H1 (cell line): ENCODE results near the gene MT1H. TPM values are rescaled to one million over a fixed set of nuclear protein-coding genes. Genes with fewer than 3 reads are reported as not detected.

Experiments
- CTCF ChIA-PET: fragments of 300-600 bp; sonication (Branson Sonifier 250); formaldehyde crosslinking; loops from one replicate; lab custom pipeline; 2021; ENCODE audit not compliant: partially characterized antibody; lab: Charles Lee
- POLR2A ChIA-PET: fragments of 300-600 bp; sonication (Branson Sonifier 250); formaldehyde crosslinking; loops from one replicate; lab custom pipeline; 2021; ENCODE audit warnings: inconsistent platforms; ENCODE audit not compliant: partially characterized antibody; lab: Charles Lee
- DNase-seq, 2 experiments: peaks; one replicate each; pipeline versions ENCODE4 v3.0.0 to v3.0.0-alpha.2; 2010 to 2022; ENCODE audit warnings: low spot score in 2 of 2, low read depth in 1 of 2, mixed read lengths in 1 of 2
- FAIRE-seq: peaks from 2 replicates; lab custom pipeline; 2011; peaks lifted over from hg19 to GRCh38; lab: Jason Lieb, UNC
- H2AFZ ChIP-seq: 2 replicates; pipeline ENCODE4 v1.8.1; 2012; ENCODE audit warnings: low read length, inconsistent platforms
- H2AK5ac ChIP-seq: 2 replicates; pipeline ENCODE4 v1.6.1; 2013; ENCODE audit warnings: low read depth, low read length
- H2BK120ac ChIP-seq: replicated peaks from 2 replicates; pipeline ENCODE3; 2013; ENCODE audit warnings: low read depth, low read length, inconsistent platforms
- H2BK12ac ChIP-seq: 2 replicates; pipeline ENCODE4 v1.6.1; 2013; ENCODE audit warnings: low read depth, low read length
- H2BK15ac ChIP-seq: 2 replicates; pipeline ENCODE4 v1.6.1; 2013; ENCODE audit warnings: low read length
- H2BK20ac ChIP-seq: 2 replicates; pipeline ENCODE4 v1.6.1; 2013; ENCODE audit warnings: low read length
- H2BK5ac ChIP-seq: 2 replicates; pipeline ENCODE4 v1.6.1; 2013; ENCODE audit warnings: low read depth, low read length
- H3K14ac ChIP-seq: 2 replicates; pipeline ENCODE4 v1.6.1; 2013; ENCODE audit warnings: inconsistent platforms; ENCODE audit not compliant: insufficient read length
- H3K18ac ChIP-seq: 2 replicates; pipeline ENCODE4 v1.6.1; 2013; ENCODE audit warnings: low read length; ENCODE audit errors: extremely low read depth
- H3K23ac ChIP-seq: 2 replicates; pipeline ENCODE4 v1.6.1; 2013; ENCODE audit warnings: inconsistent platforms; ENCODE audit not compliant: insufficient read length
- H3K23me2 ChIP-seq: 2 replicates; pipeline ENCODE4 v1.6.1; 2013; ENCODE audit warnings: low read depth, low read length
- H3K27ac ChIP-seq: 2 replicates; pipeline ENCODE4 v1.6.1; 2011; ENCODE audit warnings: low read depth, low read length, inconsistent platforms
- H3K27me3 ChIP-seq, 4 experiments: replicated peaks in 1 of 4; 1 replicate in 1 of 4; 2 replicates in 3 of 4; pipeline versions ENCODE4 v1.6.1 to v1.8.1; 2011 to 2013; ENCODE audit warnings: low read length in 3 of 4, mild to moderate bottlenecking in 3 of 4, inconsistent platforms in 2 of 4, mixed read lengths in 2 of 4, moderate library complexity in 1 of 4; ENCODE audit not compliant: control insufficient read depth in 3 of 4, insufficient read depth in 3 of 4; ENCODE audit errors: extremely low read depth in 1 of 4
- H3K36me3 ChIP-seq, 4 experiments: 2 replicates each; pipeline versions ENCODE4 v1.6.1 to v1.8.1; 2011 to 2013; ENCODE audit warnings: mild to moderate bottlenecking in 4 of 4, low read length in 3 of 4, moderate library complexity in 2 of 4, control low read depth in 1 of 4, inconsistent platforms in 1 of 4; ENCODE audit not compliant: insufficient read depth in 4 of 4, control insufficient read depth in 2 of 4
- H3K4ac ChIP-seq: replicated peaks from 2 replicates; pipeline ENCODE3; 2013; ENCODE audit warnings: low read length, low read depth, mixed read lengths, inconsistent platforms; ENCODE audit not compliant: insufficient read length
- H3K4me1 ChIP-seq, 4 experiments: replicated peaks in 1 of 4; 1 replicate in 1 of 4; 2 replicates in 3 of 4; pipeline versions ENCODE4 v1.6.1 to v1.8.1; 2011 to 2013; ENCODE audit warnings: low read length in 3 of 4, inconsistent platforms in 2 of 4, mixed read lengths in 1 of 4; ENCODE audit not compliant: insufficient read depth in 4 of 4, control insufficient read depth in 3 of 4
- H3K4me2 ChIP-seq, 2 experiments: 2 replicates each; pipeline versions ENCODE4 v1.6.1 to v1.8.1; 2011 to 2013; ENCODE audit warnings: low read depth in 2 of 2, low read length in 2 of 2, control low read depth in 1 of 2, inconsistent platforms in 1 of 2, mild to moderate bottlenecking in 1 of 2; ENCODE audit not compliant: insufficient read depth in 1 of 2
- H3K4me3 ChIP-seq, 4 experiments: fragments of 200-600, 300-600 bp in 1 of 4; sonication (generic), shearing (Covaris generic), sonication (Bioruptor Twin) in 1 of 4; 2 replicates each; pipeline versions ENCODE4 v1.5.1 to v1.8.1; 2011 to 2016; ENCODE audit warnings: low read length in 4 of 4, low read depth in 3 of 4, control low read depth in 2 of 4, inconsistent platforms in 2 of 4, mild to moderate bottlenecking in 2 of 4, mixed read lengths in 1 of 4, moderate library complexity in 1 of 4; ENCODE audit not compliant: insufficient read depth in 2 of 4; ENCODE audit errors: extremely low read depth in 1 of 4
- H3K56ac ChIP-seq: replicated peaks from 2 replicates; pipeline ENCODE3; 2013; ENCODE audit warnings: low read depth, mild to moderate bottlenecking, mixed read lengths, low read length, inconsistent platforms; ENCODE audit not compliant: insufficient read length
- H3K79me1 ChIP-seq: 2 replicates; pipeline ENCODE4 v1.6.1; 2013; ENCODE audit warnings: low read depth, low read length, control low read depth
- H3K79me2 ChIP-seq, 2 experiments: 2 replicates each; pipeline versions ENCODE4 v1.6.1 to v1.8.1; 2012 to 2013; ENCODE audit warnings: low read length in 2 of 2, mild to moderate bottlenecking in 2 of 2, inconsistent platforms in 1 of 2; ENCODE audit not compliant: insufficient read depth in 2 of 2, control insufficient read depth in 1 of 2
- H3K9ac ChIP-seq, 4 experiments: replicated peaks in 1 of 4; 1 replicate in 1 of 4; 2 replicates in 3 of 4; pipeline versions ENCODE4 v1.6.1 to v1.8.1; 2011 to 2013; ENCODE audit warnings: low read depth in 3 of 4, low read length in 3 of 4, control low read depth in 2 of 4, mild to moderate bottlenecking in 2 of 4, moderate library complexity in 2 of 4, inconsistent platforms in 1 of 4; ENCODE audit errors: extremely low read depth in 1 of 4
- H3K9me3 ChIP-seq, 2 experiments: 2 replicates each; pipeline versions ENCODE4 v1.6.1 to v1.8.1; 2012 to 2013; ENCODE audit warnings: mild to moderate bottlenecking in 2 of 2, moderate library complexity in 2 of 2, control low read depth in 1 of 2, inconsistent platforms in 1 of 2, low read depth in 1 of 2, low read length in 1 of 2, mixed read lengths in 1 of 2; ENCODE audit not compliant: insufficient read depth in 2 of 2
- H4K20me1 ChIP-seq, 2 experiments: replicated peaks in 1 of 2; 2 replicates each; pipeline versions ENCODE3 to v1.8.1; 2011 to 2013; ENCODE audit warnings: inconsistent platforms in 2 of 2, low read length in 2 of 2, mild to moderate bottlenecking in 1 of 2; ENCODE audit not compliant: insufficient read depth in 2 of 2, control insufficient read depth in 1 of 2
- H4K5ac ChIP-seq: 2 replicates; pipeline ENCODE4 v1.6.1; 2013; ENCODE audit warnings: low read length, low read depth, mixed read lengths, inconsistent platforms; ENCODE audit not compliant: insufficient read length
- H4K8ac ChIP-seq: 2 replicates; pipeline ENCODE4 v1.8.0; 2013; ENCODE audit warnings: mild to moderate bottlenecking, moderate library complexity, low read length, inconsistent platforms; ENCODE audit not compliant: insufficient read depth; ENCODE audit errors: extremely low read depth
- H4K91ac ChIP-seq: replicated peaks from 2 replicates; pipeline ENCODE3; 2013; ENCODE audit warnings: low read length, mixed read lengths, inconsistent platforms; ENCODE audit not compliant: insufficient read length
- ASH2L ChIP-seq: fragments of 200-600, 300-600 bp; sonication (generic); IDR thresholded peaks from one replicate; pipeline ENCODE4 v1.7.1; 2017; ENCODE audit warnings: low read length
- BACH1 ChIP-seq: IDR thresholded peaks from 2 replicates; pipeline ENCODE4 v1.6.1; 2012; ENCODE audit warnings: low read length, improper control_type of control experiment
- BRCA1 ChIP-seq: IDR thresholded peaks from 2 replicates; pipeline ENCODE4 v1.6.1; 2012; ENCODE audit warnings: low read depth, low read length, improper control_type of control experiment
- EZH2 ChIP-seq: fragments of 200-600 bp; sonication (generic); IDR thresholded peaks from 2 replicates; pipeline ENCODE4 v1.7.1; 2012; ENCODE audit warnings: low read depth, mild to moderate bottlenecking, moderate library complexity, low read length, inconsistent platforms; ENCODE audit not compliant: severe bottlenecking
- FOSL1 ChIP-seq: IDR thresholded peaks from 2 replicates; pipeline ENCODE4 v1.6.1; 2011; ENCODE audit warnings: mild to moderate bottlenecking, low read depth, low read length, moderate library complexity; ENCODE audit not compliant: insufficient read depth
- JUND ChIP-seq: IDR thresholded peaks from 2 replicates; pipeline ENCODE4 v1.6.1; 2011; ENCODE audit warnings: mild to moderate bottlenecking, improper control_type of control experiment, low read length
- MAX ChIP-seq: IDR thresholded peaks from 2 replicates; pipeline ENCODE4 v1.6.1; 2012; ENCODE audit warnings: inconsistent platforms
- NANOG ChIP-seq: IDR thresholded peaks from 2 replicates; pipeline ENCODE4 v1.6.1; 2011; ENCODE audit warnings: low read length, low read depth, mild to moderate bottlenecking, inconsistent platforms; ENCODE audit not compliant: insufficient read depth, poor library complexity, severe bottlenecking
- POLR2AphosphoS5 ChIP-seq: IDR thresholded peaks from 2 replicates; pipeline ENCODE4 v1.6.1; 2011; ENCODE audit warnings: low read depth, low read length
- SIN3A ChIP-seq, 2 experiments: IDR thresholded peaks in 1 of 2; conservative IDR thresholded peaks in 1 of 2; 2 replicates each; pipeline ENCODE4 v1.6.1; 2011 to 2012; ENCODE audit warnings: low read length in 2 of 2, improper control_type of control experiment in 1 of 2, low read depth in 1 of 2, mild to moderate bottlenecking in 1 of 2
- SP2 ChIP-seq: IDR thresholded peaks from 2 replicates; pipeline ENCODE4 v1.6.1; 2012; ENCODE audit warnings: mild to moderate bottlenecking, low read length, inconsistent platforms
- ZNF274 ChIP-seq: IDR thresholded peaks from 2 replicates; pipeline ENCODE4 v1.7.0; 2012; ENCODE audit warnings: low read length, borderline replicate concordance; ENCODE audit errors: extremely low read depth
- WGBS, 2 experiments: shearing (Covaris generic) in 1 of 2; methylation state at CpG; one replicate each; pipeline versions ENCODE4 v1.1.6 to v1.1.7; 2013 to 2015; ENCODE audit warnings: low lambda C conversion rate in 2 of 2, mixed read lengths in 2 of 2, inconsistent platforms in 1 of 2, low coverage in 1 of 2, missing lambda C conversion rate in 1 of 2; ENCODE audit not compliant: insufficient replicate concordance in 2 of 2, insufficient coverage in 1 of 2, insufficient read length in 1 of 2; ENCODE audit errors: extremely low coverage in 1 of 2, missing lambda C conversion rate in 1 of 2; 5-methylcytosine and 5-hydroxymethylcytosine counted together
- polyA plus RNA-seq, 7 experiments: library from polyadenylated mRNA; depleted of rRNA in 3 of 7; stranded (reverse) in 5 of 7; unstranded in 2 of 7; fragments of >200 nt in 5 of 7; fragments of 200-250 nt in 2 of 7; gene quantifications; 1 replicate in 5 of 7; 2 replicates in 1 of 7; 4 replicates in 1 of 7; pipeline versions ENCODE4 v1.2.1 to v1.2.3, GENCODE V29; 2011 to 2013; ENCODE audit warnings: missing spikeins in 2 of 7, mixed read lengths in 2 of 7
- total RNA-seq: library from RNA; stranded (reverse); fragmentation: NEBNext Ultra II Directional; extraction: Animal tissue kit (Norgen Biotek cat#: 25700); gene quantifications from 2 replicates; pipeline ENCODE4 v1.2.1, GENCODE V29; 2021

MT1H gene
- total and polyA plus RNA-seq, 2 of the 8 experiments (the other 6 are each of a cell fraction or from before 2014, with no cell fraction given), result 11.9 to 95.7 TPM

- Histone ChIP-seq H3K27ac (no peak overlapping the region), H3K23ac (no peak overlapping the region), H3K27me3 (peaks cover 91 to 100% (median 100%) of the 10 kb centered on the region in 4 experiments), H3K14ac (no peak overlapping the region), H4K8ac (no peak overlapping the region), H2BK12ac (no peak overlapping the region), H3K4ac (no peak overlapping the region), H3K4me1 (peaks cover 0 to 13% (median 5%) of the 10 kb centered on the region in 4 experiments; a peak in 6 of 7 replicates), H2BK5ac (peak overlapping the region; percentile 44; the same call in 1 of the 2 replicates), H2AFZ (no peak overlapping the region), H3K18ac (no peak overlapping the region), H3K56ac (no peak overlapping the region), H4K5ac (no peak overlapping the region), H2AK5ac (no peak overlapping the region), H3K23me2 (peaks cover 5% of the 10 kb centered on the region; the same call in 1 of the 2 replicates), H2BK20ac (no peak overlapping the region; the same call in 1 of the 2 replicates), H3K4me3 (peak overlapping the region; percentile 10 to 56 (median 18); a peak in 4 of 8 replicates), H3K36me3 (no peaks in the 10 kb centered on the region; a peak in 1 of 8 replicates), H3K9ac (no peak overlapping the region), H2BK15ac (no peak overlapping the region), H3K79me1 (no peaks in the 10 kb centered on the region), H3K79me2 (no peaks in the 10 kb centered on the region), H3K4me2 (peak overlapping the region; percentile 68 to 72), H3K9me3 (no peaks in the 10 kb centered on the region), H2BK120ac (no peak overlapping the region), H4K91ac (no peak overlapping the region), H4K20me1 (peaks cover 14 to 29% of the 10 kb centered on the region in 2 experiments)
- ChIA-PET POLR2A (interaction anchor here (0.9 to 2.2 kb wide), 6 partner anchors 10 to 41 kb away, joined by 3 to 8 read pairs (median 4); partner anchors contain the start of genes MT1G and MT1H), CTCF (interaction anchor here (1.0 to 1.5 kb wide), 7 partner anchors 17 to 69 kb away, joined by 3 to 4 read pairs (median 3); no protein-coding TSS in a partner anchor)
- WGBS, 2 experiments, result 6% methylated on average over 5 of the region's 6 CpGs; no CpG with 5 or more reads in 1 of the 2 experiments
- DNase-seq (no peak), FAIRE-seq (no peak)
- TF ChIP-seq NANOG, result no peak
- no peak for TF ChIP-seq JUND
- no peak for TF ChIP-seq BRCA1
- peak; percentile 48 for TF ChIP-seq EZH2
- TF ChIP-seq BACH1, result no peak
- no peak for TF ChIP-seq ZNF274
- no peak for TF ChIP-seq FOSL1
- TF ChIP-seq ASH2L, result no peak
- TF ChIP-seq SP2, result no peak
- no peak for TF ChIP-seq SIN3A (conservative IDR thresholded peaks at IDR 0.05 in 1 of 2, IDR thresholded peaks at IDR 0.05 in 1 of 2; ENCODE audit: low read depth in 1 of 2, low read length in 2 of 2)
- no peak for TF ChIP-seq MAX
- no peak for TF ChIP-seq POLR2AphosphoS5
Measured at GRCh38 chr16:56632848-56633365, 36.7 kb upstream of the MT1H start.
